Measurements from ENCODE around the gene PCIF1. TPM values are rescaled to one million over a fixed set of nuclear protein-coding genes. Genes with fewer than 3 reads are reported as not detected.

PCIF1 gene
- total RNA-seq, 4 donors from 2014 or later = 52.2 to 59.0 (median 53.0) TPM

GRCh38 chr20:45971675-45972499 lies 37.4 kb downstream of the PCIF1 start, which contains the start of gene ZNF335:
Gene ZNF335 (minus strand): TSS chr20:45972203. CDS start chr20:45971410, 793 bp downstream.
- H3K27me3 ChIP-seq = no peaks in the 10 kb centered on the region
- peak within 1 kb of the TSS; percentile 99 to 100 (median 99) for H3K27ac ChIP-seq
- H3K4me1 ChIP-seq = peaks cover 0 to 38% (median 14%) of the 10 kb centered on the region in 4 donors
- peaks cover 0 to 26% (median 9%) of the 10 kb centered on the region in 3 donors for H3K36me3 ChIP-seq
- DNase-seq (ENCODE audit: low spot score in 2 of 2) = peak; percentile 90 to 91
- H3K4me3 ChIP-seq = peak within 1 kb of the TSS; percentile 64 to 86 (median 84)
- 0 to 1% methylated on average over 38 to 66 of the region's 72 CpGs for WGBS, 2 donors
- TF ChIP-seq POLR2A (IDR thresholded peaks at IDR 0.05) (peak; percentile 44 to 79), CTCF (IDR thresholded peaks at IDR 0.05) (peak; percentile 42 to 90 (median 63)), EP300 (IDR thresholded peaks at IDR 0.05) (peak; percentile 91 to 93)
- no peaks in the 10 kb centered on the region for H3K9me3 ChIP-seq

GRCh38 chr20:45972500-45973183 lies 38.2 kb downstream of the PCIF1 start:
- no peaks in the 10 kb centered on the region for H3K9me3 ChIP-seq
- peaks cover 0 to 38% (median 14%) of the 10 kb centered on the region in 4 donors for H3K4me1 ChIP-seq
- H3K4me3 ChIP-seq = peak overlapping the region; percentile 64 to 86 (median 84)
- peak overlapping the region; percentile 99 to 100 (median 99) for H3K27ac ChIP-seq
- H3K36me3 ChIP-seq = peaks cover 0 to 18% (median 2%) of the 10 kb centered on the region in 3 donors
- no peak for DNase-seq (ENCODE audit: low spot score in 2 of 2)
- no peaks in the 10 kb centered on the region for H3K27me3 ChIP-seq
- TF ChIP-seq CTCF (IDR thresholded peaks at IDR 0.05) = no peak
- WGBS, 2 donors = 44 to 45% methylated on average over 29 of the region's 29 CpGs

DNA sequence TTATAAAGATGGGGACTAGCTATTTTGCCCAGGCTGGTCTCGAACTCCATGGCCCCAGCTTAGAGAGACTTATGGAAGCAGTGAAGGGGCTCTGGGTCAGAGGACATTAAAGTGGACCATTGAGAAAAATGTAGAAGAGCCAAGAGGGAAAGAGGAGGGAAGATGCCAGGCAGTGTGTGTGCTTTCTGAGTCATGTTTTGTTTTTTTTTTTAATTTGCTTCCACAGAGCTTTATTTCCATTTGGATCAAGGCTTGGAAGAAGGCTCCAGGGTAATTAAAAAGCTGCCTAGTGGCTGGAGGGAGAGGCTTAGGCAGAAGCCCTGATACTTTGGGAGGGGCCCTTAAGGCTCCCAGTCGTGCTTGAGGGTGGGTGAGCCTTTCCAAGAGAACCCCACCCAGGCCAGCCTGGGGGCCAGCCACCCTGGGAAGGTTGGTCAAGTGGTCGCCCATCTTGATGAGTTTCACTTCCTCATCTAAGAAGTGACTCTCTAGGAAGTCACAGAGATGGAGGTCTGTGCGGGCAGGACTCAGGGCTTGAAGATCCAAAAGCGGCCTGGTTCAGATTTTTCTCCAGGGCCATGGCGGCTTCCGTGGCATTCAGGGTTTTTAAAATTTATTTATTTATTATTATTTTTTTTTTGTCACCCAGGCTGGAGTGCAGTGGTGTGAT lies 40.5 kb downstream of the PCIF1 start:
- no peak for DNase-seq (ENCODE audit: low spot score in 2 of 2)

GRCh38 chr20:45975686-45976085 lies 41.2 kb downstream of the PCIF1 start:
- TF ChIP-seq CTCF (IDR thresholded peaks at IDR 0.05) = no peak
- no peak for TF ChIP-seq EP300 (IDR thresholded peaks at IDR 0.05)
- no peak for TF ChIP-seq POLR2A (IDR thresholded peaks at IDR 0.05)
- Histone ChIP-seq H3K4me1 (peaks cover 0 to 9% (median 4%) of the 10 kb centered on the region in 4 donors), H3K27ac (no peak overlapping the region), H3K4me3 (no peak overlapping the region), H3K9me3 (no peaks in the 10 kb centered on the region), H3K36me3 (no peaks in the 10 kb centered on the region), H3K27me3 (no peaks in the 10 kb centered on the region)
- DNase-seq (ENCODE audit: low spot score in 2 of 2) = no peak
- 86 to 88% methylated on average over 11 of the region's 11 CpGs for WGBS, 2 donors

More for the DNA sequence above, 40.5 kb downstream of the PCIF1 start:
- Histone ChIP-seq H3K4me1 (peaks cover 0 to 16% (median 7%) of the 10 kb centered on the region in 4 donors), H3K9me3 (no peaks in the 10 kb centered on the region), H3K27ac (no peak overlapping the region), H3K4me3 (no peak overlapping the region), H3K36me3 (no peaks in the 10 kb centered on the region), H3K27me3 (no peaks in the 10 kb centered on the region)
- no peak for TF ChIP-seq POLR2A (IDR thresholded peaks at IDR 0.05)
- no peak for TF ChIP-seq CTCF (IDR thresholded peaks at IDR 0.05)
- no peak for TF ChIP-seq EP300 (IDR thresholded peaks at IDR 0.05)
- 76 to 79% methylated on average over 7 of the region's 7 CpGs for WGBS, 2 donors

Data from tibial nerve (tissue), 4 donors.